HL-60 (cell line): ENCODE data around the gene KIAA1671.

Experiments used
- SPI1 ChIP-seq: IDR thresholded peaks from 2 replicates; pipeline ENCODE4 v1.6.1; 2012; ENCODE audit warnings: low read depth, mild to moderate bottlenecking, borderline replicate concordance
- TF ChIP-seq, protein P1 (sequence below): IDR thresholded peaks from one replicate; pipeline ENCODE4 v1.5.1; 2011; ENCODE audit warnings: low read length, control low read depth, inconsistent platforms; ENCODE audit not compliant: insufficient read depth

DNA sequence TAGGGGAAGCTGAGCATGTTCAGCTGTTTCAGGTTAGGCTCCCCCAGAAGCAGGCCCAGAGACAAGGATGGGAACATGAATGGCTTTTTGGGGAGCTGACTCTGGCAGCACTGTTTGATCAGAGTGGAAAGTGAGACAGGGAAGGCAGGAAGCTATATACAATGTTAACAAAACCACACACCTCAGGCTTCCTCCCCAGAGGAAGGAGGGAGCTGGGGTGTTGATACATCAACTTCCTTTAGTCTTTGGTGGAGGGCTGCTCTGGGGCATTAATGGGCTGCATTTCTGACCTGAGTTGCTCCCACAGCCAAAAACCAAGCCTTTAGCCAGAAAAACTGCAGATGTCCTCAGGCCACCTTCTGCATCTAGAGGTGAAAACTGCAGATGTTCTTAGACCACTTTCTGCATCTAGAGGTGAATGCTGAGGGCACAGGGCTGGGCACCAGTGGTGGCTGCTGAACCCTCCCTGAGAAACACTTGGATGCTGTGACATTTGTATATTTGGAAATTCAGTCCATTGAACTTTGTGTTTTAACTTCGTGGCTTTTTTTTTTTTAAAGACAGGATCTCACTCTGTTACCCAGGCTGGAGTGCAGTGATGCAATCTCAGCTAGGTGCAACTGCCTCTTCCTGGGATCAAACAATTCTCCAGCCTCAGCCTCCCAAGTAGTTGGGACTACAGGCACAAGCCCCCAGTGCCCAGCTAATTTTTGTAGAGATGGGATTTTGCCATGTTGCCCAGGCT is 49.9 kb downstream of the KIAA1671 start:
- no peak for TF ChIP-seq SPI1
- TF ChIP-seq, protein P1, sequence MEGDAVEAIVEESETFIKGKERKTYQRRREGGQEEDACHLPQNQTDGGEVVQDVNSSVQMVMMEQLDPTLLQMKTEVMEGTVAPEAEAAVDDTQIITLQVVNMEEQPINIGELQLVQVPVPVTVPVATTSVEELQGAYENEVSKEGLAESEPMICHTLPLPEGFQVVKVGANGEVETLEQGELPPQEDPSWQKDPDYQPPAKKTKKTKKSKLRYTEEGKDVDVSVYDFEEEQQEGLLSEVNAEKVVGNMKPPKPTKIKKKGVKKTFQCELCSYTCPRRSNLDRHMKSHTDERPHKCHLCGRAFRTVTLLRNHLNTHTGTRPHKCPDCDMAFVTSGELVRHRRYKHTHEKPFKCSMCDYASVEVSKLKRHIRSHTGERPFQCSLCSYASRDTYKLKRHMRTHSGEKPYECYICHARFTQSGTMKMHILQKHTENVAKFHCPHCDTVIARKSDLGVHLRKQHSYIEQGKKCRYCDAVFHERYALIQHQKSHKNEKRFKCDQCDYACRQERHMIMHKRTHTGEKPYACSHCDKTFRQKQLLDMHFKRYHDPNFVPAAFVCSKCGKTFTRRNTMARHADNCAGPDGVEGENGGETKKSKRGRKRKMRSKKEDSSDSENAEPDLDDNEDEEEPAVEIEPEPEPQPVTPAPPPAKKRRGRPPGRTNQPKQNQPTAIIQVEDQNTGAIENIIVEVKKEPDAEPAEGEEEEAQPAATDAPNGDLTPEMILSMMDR: no peak
